Fibroblast of mammary gland (primary cell): ENCODE data around the gene P2RX7.

ENCODE experiments used
- DNase-seq: peaks from one replicate; pipeline ENCODE4 v3.0.0-alpha.2; 2010; ENCODE audit warnings: low read depth
- H3K4me3 ChIP-seq: 2 replicates; pipeline ENCODE4 v1.5.1; 2011; ENCODE audit warnings: low read depth, mild to moderate bottlenecking, low read length, moderate library complexity; ENCODE audit not compliant: control insufficient read depth
- CTCF ChIP-seq: conservative IDR thresholded peaks from 2 replicates; pipeline ENCODE4 v1.5.1; 2011; ENCODE audit warnings: low read depth, low read length, inconsistent platforms; ENCODE audit not compliant: control insufficient read depth, insufficient read depth

P2RX7 gene

GRCh38 chr12:121188227-121188626, 55.6 kb downstream of the P2RX7 start:
- TF ChIP-seq CTCF = no peak
- DNase-seq = no peak
- no peak overlapping the region for H3K4me3 ChIP-seq

- DNase-seq = no peak
- no peak for TF ChIP-seq CTCF
- H3K4me3 ChIP-seq = no peak overlapping the region
Measured at GRCh38 chr12:121189131-121189530, 56.5 kb downstream of the P2RX7 start.

- DNase-seq = no peak
Measured at GRCh38 chr12:121189619-121190155, 57.0 kb downstream of the P2RX7 start.

GRCh38 chr12:121190523-121191031, 57.9 kb downstream of the P2RX7 start:
- no peak for TF ChIP-seq CTCF
- DNase-seq = peak; percentile 91

More at GRCh38 chr12:121189619-121190155, 57.0 kb downstream of the P2RX7 start:
- TF ChIP-seq CTCF = no peak
- no peak overlapping the region for H3K4me3 ChIP-seq

GRCh38 chr12:121191151-121191550, 58.5 kb downstream of the P2RX7 start:
- TF ChIP-seq CTCF = no peak
- DNase-seq = no peak
- H3K4me3 ChIP-seq = no peak overlapping the region

More at GRCh38 chr12:121190523-121191031, 57.9 kb downstream of the P2RX7 start:
- peak overlapping the region; percentile 10 for H3K4me3 ChIP-seq

- no peak for TF ChIP-seq CTCF
- H3K4me3 ChIP-seq = no peak overlapping the region
- DNase-seq = no peak
Measured at GRCh38 chr12:121196902-121197301, 64.2 kb downstream of the P2RX7 start.
